ENCODE results near the gene ZNF236. TPM values are rescaled to one million over a fixed set of nuclear protein-coding genes. Genes with fewer than 3 reads are reported as not detected.

Gene ZNF236
- total and polyA plus RNA-seq, 2 of the 13 experiments (the other 11 are each of a cell fraction or from before 2014, with no cell fraction given) = 3.0 to 7.2 TPM

GRCh38 chr18:77004555-77005380, 182.4 kb downstream of the ZNF236 start:
- 79% methylated on average over 14 of the region's 26 CpGs for whole genome bisulfite sequencing (ENCODE audit: low lambda C conversion rate)
- Histone ChIP-seq H3K9me3 (ENCODE audit: low read length) (no peaks in the 10 kb centered on the region), H3K4me1 (ENCODE audit: insufficient read depth, low read length) (peaks cover 12% of the 10 kb centered on the region), H2AFZ (ENCODE audit: low read length) (no peak overlapping the region), H3K27ac (ENCODE audit: extremely low read length, insufficient read depth, low read length) (no peak overlapping the region), H3K36me3 (replicated peaks in 1 of 2; ENCODE audit: control insufficient read depth in 1 of 2, insufficient read depth in 2 of 2, low read length in 2 of 2) (no peaks in the 10 kb centered on the region), H3K9ac (ENCODE audit: insufficient read depth, low read depth, low read length) (no peak overlapping the region), H3K4me2 (ENCODE audit: low read depth, low read length) (no peak overlapping the region), H3K27me3 (ENCODE audit: control insufficient read depth in 1 of 2, insufficient read depth in 2 of 2, low read length in 2 of 2) (no peaks in the 10 kb centered on the region; a peak in 1 of 5 replicates), H3K4me3 (replicated peaks in 1 of 3; ENCODE audit: insufficient read depth in 1 of 3, low read depth in 2 of 3, low read length in 3 of 3) (no peak overlapping the region), H3K79me2 (ENCODE audit: insufficient read depth, low read length) (no peaks in the 10 kb centered on the region), H4K20me1 (ENCODE audit: insufficient read depth, low read length) (no peaks in the 10 kb centered on the region)
- BruUV-seq (replicated peaks) = no TSS peak
- FAIRE-seq (no peak), DNase-seq (ENCODE audit: low spot score) (no peak), ATAC-seq (no peak)
- ChIA-PET CTCF (ENCODE audit: low intra/inter-chr PET ratio, low total read pairs) (no interaction called here), POLR2A (no interaction called here)
- in situ Hi-C loops (cut with HindIII; ENCODE audit: extremely low pct_ligation_motif_present, low pct_unique_long_range_greater_than_20kb) (loop anchor here (5.0 kb wide), 1 partner anchor 48 kb away; no protein-coding TSS in a partner anchor), intact Hi-C loops (cut with micrococcal nuclease; ENCODE audit: unreplicated experiment) (loop anchor here (5.0 kb wide), 2 partner anchors 128 to 648 kb away; partner anchors contain the start of gene MBP)
- no peak for TF ChIP-seq MBD4 (IDR thresholded peaks at IDR 0.05; ENCODE audit: borderline replicate concordance, low read length)
- TF ChIP-seq TAF1 (CRISPR knock-in tag; IDR thresholded peaks at IDR 0.05) = no peak
- no peak for TF ChIP-seq NR3C1 (CRISPR knock-in tag; IDR thresholded peaks at IDR 0.05)
- TF ChIP-seq SIX1 (CRISPR knock-in tag; IDR thresholded peaks at IDR 0.05; ENCODE audit: borderline replicate concordance) = no peak
- no peak for TF ChIP-seq IRX3 (CRISPR knock-in tag; IDR thresholded peaks at IDR 0.05; ENCODE audit: borderline replicate concordance, low read depth)
- no peak for TF ChIP-seq ZNF746 (CRISPR knock-in tag; IDR thresholded peaks at IDR 0.05)
- no peak for TF ChIP-seq ZSCAN20 (CRISPR knock-in tag; IDR thresholded peaks at IDR 0.05; ENCODE audit: borderline replicate concordance)
- no peak for TF ChIP-seq ZNF318 (CRISPR knock-in tag; IDR thresholded peaks at IDR 0.05)
- TF ChIP-seq MXD1 (CRISPR knock-in tag; IDR thresholded peaks at IDR 0.05) = no peak
- TF ChIP-seq ZNF253 (CRISPR knock-in tag; IDR thresholded peaks at IDR 0.05; ENCODE audit: borderline replicate concordance) = no peak
- no peak for TF ChIP-seq ZBTB42 (CRISPR knock-in tag; IDR thresholded peaks at IDR 0.05)
- no peak for TF ChIP-seq HNRNPLL (IDR thresholded peaks at IDR 0.05; ENCODE audit: low read depth, low read length, poor library complexity, severe bottlenecking)
- TF ChIP-seq ZFP37 (CRISPR knock-in tag; IDR thresholded peaks at IDR 0.05; ENCODE audit: borderline replicate concordance) = no peak
- TF ChIP-seq CBX1 (IDR thresholded peaks at IDR 0.05; ENCODE audit: low read depth) = no peak
- TF ChIP-seq PAWR (CRISPR knock-in tag; IDR thresholded peaks at IDR 0.05; ENCODE audit: borderline replicate concordance) = no peak
- TF ChIP-seq ZNF30 (CRISPR knock-in tag; IDR thresholded peaks at IDR 0.05) = no peak
- TF ChIP-seq RELA (CRISPR knock-in tag; IDR thresholded peaks at IDR 0.05) = no peak
